ENCODE results near the gene INSYN1. TPM values are rescaled to one million over a fixed set of nuclear protein-coding genes. Genes with fewer than 3 reads are reported as not detected.

INSYN1 gene
- total and polyA plus RNA-seq, 2 of the 13 experiments (the other 11 are each of a cell fraction or from before 2014, with no cell fraction given), result not detected

GRCh38 chr15:73779974-73780373 is 26.8 kb upstream of the INSYN1 start:
- Histone ChIP-seq H3K79me2 (ENCODE audit: insufficient read depth, low read length) (no peaks in the 10 kb centered on the region), H2AFZ (ENCODE audit: low read length) (no peak overlapping the region), H3K9ac (ENCODE audit: insufficient read depth, low read depth, low read length) (no peak overlapping the region), H3K9me3 (ENCODE audit: low read length) (no peaks in the 10 kb centered on the region), H3K4me2 (ENCODE audit: low read depth, low read length) (no peak overlapping the region), H3K4me1 (ENCODE audit: insufficient read depth, low read length) (0 out of 2 replicates have a peak, but pooled peaks cover 2% of the 10 kb centered on the region), H3K36me3 (replicated peaks in 1 of 2; ENCODE audit: control insufficient read depth in 1 of 2, insufficient read depth in 2 of 2, low read length in 2 of 2) (no peaks in the 10 kb centered on the region), H4K20me1 (ENCODE audit: insufficient read depth, low read length) (no peaks in the 10 kb centered on the region), H3K4me3 (replicated peaks in 1 of 3; ENCODE audit: insufficient read depth in 1 of 3, low read depth in 2 of 3, low read length in 3 of 3) (no peak overlapping the region), H3K27me3 (ENCODE audit: control insufficient read depth in 1 of 2, insufficient read depth in 2 of 2, low read length in 2 of 2) (peaks cover 1 to 2% of the 10 kb centered on the region in 2 experiments; a peak in 1 of 5 replicates), H3K27ac (ENCODE audit: extremely low read length, insufficient read depth, low read length) (no peak overlapping the region)
- ChIA-PET CTCF (ENCODE audit: low intra/inter-chr PET ratio, low total read pairs) (no interaction called here), POLR2A (no interaction called here)
- BruUV-seq (replicated peaks), result no TSS peak
- no peak for ATAC-seq
- in situ Hi-C loops (cut with HindIII; ENCODE audit: extremely low pct_ligation_motif_present, low pct_unique_long_range_greater_than_20kb), result no loop called here
- intact Hi-C loops (cut with micrococcal nuclease; ENCODE audit: unreplicated experiment), result no loop called here
- no peak for DNase-seq (ENCODE audit: low spot score)
- TF ChIP-seq PITX1 (CRISPR knock-in tag; IDR thresholded peaks at IDR 0.05) (no peak), SETDB1 (CRISPR knock-in tag; IDR thresholded peaks at IDR 0.05; ENCODE audit: borderline replicate concordance) (no peak), USF2 (IDR thresholded peaks at IDR 0.05; ENCODE audit: low read depth, low read length) (no peak), USF2 (CRISPR knock-in tag; IDR thresholded peaks at IDR 0.05; ENCODE audit: borderline replicate concordance) (no peak), ZNF280B (CRISPR knock-in tag; IDR thresholded peaks at IDR 0.05; ENCODE audit: borderline replicate concordance) (no peak)
- WGBS (ENCODE audit: low lambda C conversion rate), result 10% methylated on average over 2 of the region's 3 CpGs
- FAIRE-seq, result no peak

Measured in HepG2 (cell line).